GM18870 (cell line): ENCODE results near the gene OR9K2.
"Not testable (repeated sequence)": the region's sequence is repeated elsewhere in the genome, so short reads cannot be mapped to it uniquely, and the experiment has no call there.

Experiments
- ATAC-seq: cut with Tn5 transposase; IDR thresholded peaks from one replicate; pipeline ENCODE4 v1.9.1; 2021; ENCODE audit warnings: moderate library complexity; ENCODE audit not compliant: unreplicated experiment

Gene OR9K2, protein sequence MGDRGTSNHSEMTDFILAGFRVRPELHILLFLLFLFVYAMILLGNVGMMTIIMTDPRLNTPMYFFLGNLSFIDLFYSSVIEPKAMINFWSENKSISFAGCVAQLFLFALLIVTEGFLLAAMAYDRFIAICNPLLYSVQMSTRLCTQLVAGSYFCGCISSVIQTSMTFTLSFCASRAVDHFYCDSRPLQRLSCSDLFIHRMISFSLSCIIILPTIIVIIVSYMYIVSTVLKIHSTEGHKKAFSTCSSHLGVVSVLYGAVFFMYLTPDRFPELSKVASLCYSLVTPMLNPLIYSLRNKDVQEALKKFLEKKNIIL

DNA sequence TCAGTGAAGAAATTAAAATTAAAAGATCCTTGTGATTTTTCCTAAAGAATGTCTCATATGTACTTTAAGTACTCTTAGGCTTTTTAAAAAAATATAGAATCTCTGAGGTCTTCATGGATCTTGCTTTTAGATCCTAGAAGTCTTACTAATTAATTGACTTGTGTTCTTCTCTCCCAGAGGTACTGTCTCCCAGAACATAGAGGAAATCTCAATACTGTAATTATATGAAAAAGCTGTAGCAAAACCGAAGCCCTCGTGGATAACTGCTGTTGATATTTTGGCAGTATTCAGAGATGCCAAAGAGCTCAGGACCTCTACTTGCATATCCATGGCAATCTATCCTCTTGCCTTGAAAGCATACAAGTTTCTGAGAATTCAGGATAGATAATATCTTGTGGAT is at the start of gene OR9K2:
Gene OR9K2 (plus strand): TSS at position 301 of the 400 bp plus-strand sequence. CDS start 3,429 bp downstream, outside the sequence.
- ATAC-seq: no peak

DNA sequence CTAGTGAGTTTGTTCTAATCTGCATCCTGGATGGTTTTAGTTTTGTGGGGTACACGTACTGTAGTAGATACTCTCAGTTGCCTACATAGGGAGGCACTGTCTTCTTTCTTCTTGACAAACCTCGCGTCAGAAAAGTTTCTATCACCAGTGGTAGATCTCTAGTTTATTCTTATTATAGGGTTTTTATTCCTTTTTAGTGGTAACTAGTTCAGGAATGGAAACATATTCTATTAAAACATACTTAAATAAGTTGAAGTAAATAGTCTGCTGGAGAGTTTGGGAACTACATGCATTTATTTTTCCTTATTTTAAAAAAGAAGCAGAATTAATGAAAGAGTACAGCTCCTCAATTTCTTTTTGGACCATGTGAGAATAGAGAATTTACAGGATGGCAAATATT is 33.6 kb upstream of the OR9K2 start:
- ATAC-seq: no peak

DNA sequence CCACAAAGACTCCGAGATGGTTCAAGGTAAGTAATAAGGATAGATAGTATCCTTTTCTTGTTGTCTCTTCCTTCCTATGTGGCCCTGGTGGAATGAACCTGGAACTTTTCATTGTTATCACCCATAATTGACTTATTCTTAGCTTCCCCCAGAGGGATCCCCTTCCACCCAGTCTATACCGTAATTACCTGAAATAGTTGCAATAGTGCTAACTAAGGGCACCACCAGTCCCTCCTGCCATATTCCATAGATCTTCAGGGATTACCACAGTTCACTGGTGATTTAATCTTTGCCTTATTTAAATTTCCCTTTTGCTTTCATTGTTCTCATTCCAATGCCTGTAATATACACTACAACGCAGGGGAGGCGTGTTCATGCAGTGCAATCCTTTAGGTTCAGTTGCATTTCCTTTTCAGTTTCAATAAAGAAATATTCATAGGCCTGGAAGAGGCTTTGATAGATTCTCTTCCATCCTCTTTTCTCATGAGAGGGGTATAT is 13.8 kb upstream of the OR9K2 start:
- no peak for ATAC-seq

DNA sequence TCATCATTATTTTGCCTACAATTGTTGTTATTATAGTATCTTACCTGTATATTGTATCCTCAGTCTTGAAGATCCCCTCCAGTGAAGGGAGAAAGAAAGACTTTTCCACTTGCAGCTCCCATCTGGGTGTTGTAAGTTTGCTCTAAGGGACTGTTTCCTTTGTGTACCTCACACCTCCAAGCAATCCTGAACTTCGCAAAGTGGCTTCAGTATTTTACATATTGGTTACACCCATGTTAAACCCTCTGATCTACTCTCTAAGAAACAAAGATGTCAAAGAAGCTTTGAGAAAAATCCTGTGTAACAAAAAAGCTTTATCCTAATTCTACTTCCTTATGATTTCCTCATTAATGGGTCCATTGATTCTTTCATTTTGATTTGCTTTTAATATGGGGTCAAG is 10.1 kb upstream of the OR9K2 start:
- ATAC-seq: no peak

DNA sequence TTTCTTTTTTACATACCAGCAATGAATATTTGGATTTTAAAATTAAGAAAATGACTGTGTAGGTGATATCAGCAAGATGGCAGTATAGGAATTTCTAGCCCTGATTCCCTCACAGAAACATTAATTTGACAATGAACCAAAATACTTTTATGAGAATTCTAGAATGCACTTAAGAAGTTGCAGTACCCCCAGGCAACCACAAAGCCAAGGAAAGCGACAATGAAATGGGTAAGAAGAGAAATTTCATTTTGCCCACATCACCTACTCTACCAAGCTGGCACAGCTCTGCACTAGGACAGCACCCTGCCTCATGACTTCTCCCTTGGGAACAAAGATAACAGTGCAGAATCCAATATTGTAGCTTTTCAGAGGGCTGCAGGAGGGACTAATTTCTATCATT is 6.6 kb downstream of the OR9K2 start:
- ATAC-seq: no peak

DNA sequence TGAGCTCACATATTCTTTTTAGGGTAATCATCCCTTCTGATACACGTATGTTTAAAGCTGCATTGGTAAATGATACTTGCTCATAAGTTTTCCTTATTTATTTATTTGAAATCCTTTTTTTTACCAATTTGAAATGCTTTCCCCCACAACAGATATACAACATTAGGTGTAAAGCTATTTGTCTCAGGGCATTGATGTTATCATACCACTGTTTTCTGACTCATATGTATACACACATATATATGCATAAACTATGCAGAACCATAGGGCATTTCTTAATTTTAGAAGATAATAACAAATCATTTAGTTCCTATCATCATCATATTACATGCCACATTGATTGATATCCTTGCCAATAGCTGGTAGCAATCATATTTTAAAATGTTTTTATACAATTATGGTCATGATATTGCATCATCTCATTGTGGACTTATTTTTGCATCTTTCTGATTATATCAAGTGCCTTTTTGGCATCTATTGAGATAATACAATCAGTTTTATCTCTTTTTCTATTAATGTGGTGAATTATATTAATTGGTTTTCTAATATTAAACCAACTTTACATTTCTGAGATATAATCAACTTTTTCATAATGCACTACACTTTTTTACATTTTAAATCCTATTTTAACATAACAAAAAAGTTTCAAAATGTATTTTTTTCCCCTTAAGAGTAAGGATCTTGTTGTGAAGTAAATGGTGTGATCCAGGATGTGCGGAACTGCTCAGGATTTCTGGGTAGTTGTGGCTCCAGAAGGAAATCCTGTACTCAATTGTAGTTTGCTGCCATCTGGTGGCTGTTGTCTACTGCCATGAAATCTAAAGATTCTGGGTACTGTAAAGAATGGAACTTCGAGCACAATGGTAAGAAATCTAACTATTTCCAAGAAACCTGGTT is 16.7 kb downstream of the OR9K2 start:
- no peak for ATAC-seq

DNA sequence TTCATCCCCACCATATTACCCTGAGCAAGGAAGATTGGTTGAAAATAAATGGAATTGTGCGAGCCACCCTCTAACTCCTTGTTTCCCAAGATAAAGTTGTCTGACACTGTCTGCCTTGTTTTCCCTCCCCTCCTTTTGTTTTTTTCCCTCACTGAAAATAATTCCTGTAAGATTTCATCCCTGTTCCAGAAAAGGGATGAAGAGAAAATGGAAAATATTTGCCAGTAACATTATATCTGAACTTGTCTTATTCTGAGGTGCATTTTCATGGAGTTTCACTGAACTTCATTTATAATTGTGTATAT is 17.3 kb downstream of the OR9K2 start:
- ATAC-seq: no peak

DNA sequence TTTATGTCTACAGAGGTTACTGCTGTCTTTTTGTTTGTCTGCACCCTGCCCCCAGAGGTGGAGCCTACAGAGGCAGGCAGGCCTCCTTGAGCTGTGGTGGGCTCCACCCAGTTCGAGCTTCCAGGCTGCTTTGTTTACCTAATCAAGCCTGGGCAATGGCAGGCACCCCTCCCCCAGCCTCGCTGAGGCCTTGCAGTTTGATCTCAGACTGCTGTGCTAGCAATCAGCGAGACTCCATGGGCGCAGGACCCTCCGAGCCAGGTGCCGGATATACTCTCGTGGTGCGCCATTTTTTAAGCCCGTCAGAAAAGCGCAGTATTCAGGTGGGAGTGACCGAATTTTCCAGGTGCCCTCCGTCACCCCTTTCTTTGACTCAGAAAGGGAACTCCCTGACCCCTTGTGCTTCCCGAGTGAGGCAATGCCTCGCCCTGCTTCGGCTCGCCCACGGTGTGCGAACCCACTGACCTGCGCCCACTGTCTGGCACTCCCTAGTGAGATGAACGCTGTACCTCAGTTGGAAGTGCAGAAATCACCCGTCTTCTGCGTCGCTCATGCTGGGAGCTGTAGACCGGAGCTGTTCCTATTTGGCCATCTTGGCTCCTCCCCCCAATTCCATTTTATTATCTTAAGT is 40.9 kb downstream of the OR9K2 start:
- not testable (repeated sequence) for ATAC-seq

DNA sequence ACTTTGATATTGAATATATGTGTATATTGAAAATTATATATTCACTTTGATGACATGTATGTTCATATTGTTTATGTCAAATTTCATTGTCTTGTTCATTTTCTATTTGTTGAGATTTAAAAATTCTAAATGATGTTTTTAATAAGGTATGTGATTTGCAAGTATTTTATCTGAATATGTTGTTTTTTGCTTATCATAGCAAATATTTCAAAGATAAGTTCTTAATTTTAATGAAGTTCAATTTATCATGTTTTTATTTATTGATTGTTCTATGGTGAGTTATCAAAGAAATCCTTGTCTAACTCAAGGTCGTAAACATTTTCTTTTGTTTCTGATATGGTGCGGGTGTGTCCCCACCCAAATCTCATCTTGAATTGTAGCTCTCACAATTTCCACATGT is 45.2 kb downstream of the OR9K2 start:
- ATAC-seq: no peak

DNA sequence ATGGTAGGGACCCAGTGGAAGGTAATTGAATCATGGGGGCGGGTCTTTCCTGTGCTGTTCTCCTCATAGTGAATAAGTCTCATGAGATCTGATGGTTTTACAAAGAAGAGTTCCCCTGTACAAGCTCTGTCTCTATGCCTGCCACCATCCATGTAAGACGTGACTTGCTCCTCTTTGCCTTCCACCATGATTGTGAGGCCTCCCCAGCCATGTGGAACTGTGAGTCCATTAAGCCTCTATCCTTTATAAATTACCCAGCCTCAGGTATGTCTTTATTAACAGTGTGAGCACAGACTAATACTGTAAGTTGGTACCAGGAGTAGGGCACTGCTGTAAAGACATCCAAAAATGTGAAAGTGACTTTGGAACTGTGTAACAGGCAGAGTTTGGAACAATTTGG is 45.6 kb downstream of the OR9K2 start:
- not testable (repeated sequence) for ATAC-seq

DNA sequence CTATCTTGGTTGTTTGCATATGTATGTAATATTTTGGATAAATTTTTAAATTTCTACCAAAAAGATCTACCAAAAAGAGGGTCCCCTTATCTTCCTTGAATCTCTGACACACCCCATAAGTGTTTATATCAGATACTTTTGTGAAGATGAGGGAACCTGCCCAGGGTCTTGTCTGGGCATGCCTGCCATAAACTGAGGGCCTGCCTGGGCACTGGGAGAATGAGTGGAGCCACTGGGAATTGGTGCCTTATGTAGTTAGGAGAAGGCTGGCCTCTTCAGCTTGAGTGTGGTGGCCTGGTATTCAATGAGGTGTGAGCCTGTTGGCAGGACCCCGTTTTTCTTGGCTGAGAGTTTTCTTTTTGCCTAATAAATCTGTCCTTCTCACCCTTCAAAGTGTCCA is 46.5 kb downstream of the OR9K2 start:
- ATAC-seq: no peak

DNA sequence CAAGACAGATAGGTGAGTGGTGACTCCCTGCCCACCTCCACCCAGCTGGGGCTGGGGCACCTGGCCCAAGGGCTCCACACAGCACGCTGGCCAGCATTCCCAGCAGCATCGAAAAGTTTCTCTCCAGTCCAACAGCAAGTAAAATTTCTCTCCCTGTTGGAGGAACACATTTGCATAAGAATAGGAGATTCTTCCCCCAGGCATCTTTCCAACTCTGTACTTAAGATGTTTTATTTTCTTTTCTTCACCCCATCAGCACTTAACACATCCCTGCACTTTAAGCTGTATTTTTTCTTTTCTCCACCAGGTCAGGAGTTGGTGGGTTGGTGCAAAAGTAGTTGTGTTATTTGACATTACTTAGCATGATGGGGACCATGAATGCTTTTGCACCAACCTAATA is 47.2 kb downstream of the OR9K2 start:
- no peak for ATAC-seq
